ENCODE measurements around the gene STK11.

The STK11 gene

GRCh38 chr19:1251330-1252220 is 46.0 kb downstream of the STK11 start:
- peak; percentile 68 to 78 for DNase-seq

- DNase-seq = peak; percentile 70 to 76
Observed at GRCh38 chr19:1252221-1252820, 46.7 kb downstream of the STK11 start.

- peak; percentile 81 to 85 for DNase-seq
Observed at GRCh38 chr19:1252821-1253513, 47.4 kb downstream of the STK11 start.

GRCh38 chr19:1253514-1254080 is 48.0 kb downstream of the STK11 start:
- DNase-seq = no peak

GRCh38 chr19:1254081-1254527 is 48.5 kb downstream of the STK11 start:
- no peak for DNase-seq

GRCh38 chr19:1254530-1255185 is 49.1 kb downstream of the STK11 start:
- no peak for DNase-seq

GRCh38 chr19:1255186-1256161 is 49.9 kb downstream of the STK11 start:
- no peak for DNase-seq

GRCh38 chr19:1256646-1257474 is 51.3 kb downstream of the STK11 start:
- no peak for DNase-seq

GRCh38 chr19:1257475-1258162 is 52.0 kb downstream of the STK11 start:
- no peak for DNase-seq

- no peak for DNase-seq
Observed at GRCh38 chr19:1258163-1258492, 52.5 kb downstream of the STK11 start.

GRCh38 chr19:1258707-1259205 is 53.2 kb downstream of the STK11 start:
- DNase-seq = no peak

- DNase-seq = peak; percentile 77 to 84
Observed at GRCh38 chr19:1259206-1259875, 53.8 kb downstream of the STK11 start.

- DNase-seq = peak; percentile 65 to 69
Observed at GRCh38 chr19:1259876-1260748, 54.5 kb downstream of the STK11 start.

- DNase-seq = peak; percentile 95 to 97
Observed at GRCh38 chr19:1260749-1261537, 55.4 kb downstream of the STK11 start.

GRCh38 chr19:1261538-1261797 is 55.9 kb downstream of the STK11 start:
- no peak for DNase-seq

GRCh38 chr19:1261798-1262622 is 56.4 kb downstream of the STK11 start:
- peak in 1 of 2 experiments; percentile 44 for DNase-seq
